ENCODE data around the gene CAMSAP2. TPM values are rescaled to one million over a fixed set of nuclear protein-coding genes. Genes with fewer than 3 reads are reported as not detected.

Gene CAMSAP2
- total RNA-seq, 2 donors from 2014 or later: 8.8 to 19.1 TPM

DNA sequence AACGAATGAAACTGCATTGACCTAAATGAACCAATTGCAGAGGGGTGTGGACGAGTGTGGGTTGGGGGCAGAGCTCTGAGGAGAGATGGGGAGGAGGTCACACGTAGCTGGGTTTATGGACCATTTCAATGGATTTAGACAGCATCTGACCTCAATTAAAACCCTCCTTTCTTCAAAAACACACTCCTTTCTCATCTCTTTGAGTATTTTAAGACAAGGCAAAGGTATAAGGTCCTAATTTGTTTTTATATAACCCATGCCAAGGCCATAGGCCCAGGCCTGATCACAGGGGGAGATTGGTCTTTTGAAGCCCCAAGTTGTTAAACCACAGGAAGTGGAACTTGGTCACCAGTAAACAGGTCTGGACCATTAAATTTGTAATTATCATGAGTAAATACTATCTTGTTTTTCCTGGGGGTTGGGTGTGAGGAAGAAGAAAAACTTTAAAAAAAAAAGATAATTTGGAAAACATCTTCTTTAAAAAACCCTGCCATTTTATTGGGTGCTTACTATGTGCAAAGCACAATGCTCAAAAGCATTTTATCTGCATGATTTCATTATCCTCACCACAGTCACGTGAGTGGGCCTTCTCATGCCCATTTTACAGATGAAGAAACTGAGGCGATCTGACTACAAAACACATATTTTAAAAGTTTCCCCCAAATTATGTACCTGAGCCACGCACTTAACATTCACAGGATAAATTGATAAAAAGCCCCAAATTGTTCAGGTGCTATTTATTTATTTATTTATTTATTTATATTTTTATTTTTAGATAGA lies 147.1 kb downstream of the CAMSAP2 start:
- 80 to 85% methylated on average over 6 of the region's 6 CpGs for WGBS, 2 donors
- TF ChIP-seq POLR2A (IDR thresholded peaks at IDR 0.05): no peak
- TF ChIP-seq, protein P1, sequence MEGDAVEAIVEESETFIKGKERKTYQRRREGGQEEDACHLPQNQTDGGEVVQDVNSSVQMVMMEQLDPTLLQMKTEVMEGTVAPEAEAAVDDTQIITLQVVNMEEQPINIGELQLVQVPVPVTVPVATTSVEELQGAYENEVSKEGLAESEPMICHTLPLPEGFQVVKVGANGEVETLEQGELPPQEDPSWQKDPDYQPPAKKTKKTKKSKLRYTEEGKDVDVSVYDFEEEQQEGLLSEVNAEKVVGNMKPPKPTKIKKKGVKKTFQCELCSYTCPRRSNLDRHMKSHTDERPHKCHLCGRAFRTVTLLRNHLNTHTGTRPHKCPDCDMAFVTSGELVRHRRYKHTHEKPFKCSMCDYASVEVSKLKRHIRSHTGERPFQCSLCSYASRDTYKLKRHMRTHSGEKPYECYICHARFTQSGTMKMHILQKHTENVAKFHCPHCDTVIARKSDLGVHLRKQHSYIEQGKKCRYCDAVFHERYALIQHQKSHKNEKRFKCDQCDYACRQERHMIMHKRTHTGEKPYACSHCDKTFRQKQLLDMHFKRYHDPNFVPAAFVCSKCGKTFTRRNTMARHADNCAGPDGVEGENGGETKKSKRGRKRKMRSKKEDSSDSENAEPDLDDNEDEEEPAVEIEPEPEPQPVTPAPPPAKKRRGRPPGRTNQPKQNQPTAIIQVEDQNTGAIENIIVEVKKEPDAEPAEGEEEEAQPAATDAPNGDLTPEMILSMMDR (IDR thresholded peaks at IDR 0.05): no peak
- intact Hi-C loops (cut with DNase I): no loop called here
- no peaks in the 10 kb centered on the region for H3K36me3 ChIP-seq (replicated peaks in 1 of 2; ENCODE audit: insufficient read depth in 1 of 2, low read depth in 2 of 2)
- H3K9me3 ChIP-seq: no peaks in the 10 kb centered on the region
- peaks cover 5% of the 10 kb centered on the region for H3K4me1 ChIP-seq
- H3K27me3 ChIP-seq: no peaks in the 10 kb centered on the region
- DNase-seq (no peak), ATAC-seq (no peak)
- no peak overlapping the region for H3K27ac ChIP-seq
- H3K4me3 ChIP-seq: no peak overlapping the region

DNA sequence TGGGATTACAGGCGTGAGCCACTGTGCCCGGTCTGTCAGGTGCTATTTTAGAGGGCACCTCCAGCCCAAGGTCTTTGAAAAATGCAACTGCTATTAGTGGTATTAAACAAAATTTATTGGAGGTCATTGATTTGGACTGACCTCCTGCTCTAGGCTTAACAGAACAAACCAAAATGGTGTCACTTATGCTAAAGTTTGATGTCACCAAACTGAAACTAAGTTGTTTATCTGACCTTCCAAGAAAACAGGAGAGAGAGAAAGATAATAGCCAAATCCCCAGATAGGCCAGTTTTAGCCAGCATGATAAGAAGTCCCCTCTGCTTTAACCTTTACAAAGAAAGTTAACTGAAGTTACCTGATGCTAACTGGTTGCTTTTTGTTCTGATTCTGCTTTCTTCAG lies 147.9 kb downstream of the CAMSAP2 start:
- no peaks in the 10 kb centered on the region for H3K9me3 ChIP-seq
- H3K4me1 ChIP-seq: peaks cover 13% of the 10 kb centered on the region
- ATAC-seq (no peak), DNase-seq (no peak)
- H3K36me3 ChIP-seq (replicated peaks in 1 of 2; ENCODE audit: insufficient read depth in 1 of 2, low read depth in 2 of 2): no peaks in the 10 kb centered on the region
- no peak overlapping the region for H3K27ac ChIP-seq
- 74 to 83% methylated on average over 1 to 2 of the region's 2 CpGs for WGBS, 2 donors
- no peaks in the 10 kb centered on the region for H3K27me3 ChIP-seq
- intact Hi-C loops (cut with DNase I): no loop called here
- H3K4me3 ChIP-seq: no peak overlapping the region
- TF ChIP-seq, protein P1 (IDR thresholded peaks at IDR 0.05): no peak

DNA sequence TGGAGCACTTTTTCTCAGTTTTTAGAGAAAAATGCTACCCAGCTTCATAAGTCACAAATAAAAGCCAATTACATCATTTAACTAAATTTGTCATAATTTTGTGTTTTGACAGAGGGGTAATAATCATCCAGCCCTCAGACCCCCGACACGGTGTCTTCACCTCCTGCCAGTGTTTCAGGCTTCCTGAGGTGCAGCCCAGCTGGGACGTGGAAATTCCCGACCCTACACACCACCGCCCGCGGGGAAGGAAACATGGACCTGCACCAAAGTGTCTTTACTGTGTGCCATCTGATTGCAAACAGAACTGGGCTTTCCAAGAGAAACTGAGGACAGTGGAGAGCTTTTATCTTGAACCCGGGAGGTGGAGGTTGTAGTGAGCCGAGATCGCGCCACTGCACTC lies 148.3 kb downstream of the CAMSAP2 start:
- peaks cover 18% of the 10 kb centered on the region for H3K4me1 ChIP-seq
- H3K4me3 ChIP-seq: no peak overlapping the region
- no peaks in the 10 kb centered on the region for H3K27me3 ChIP-seq
- H3K36me3 ChIP-seq (replicated peaks in 1 of 2; ENCODE audit: insufficient read depth in 1 of 2, low read depth in 2 of 2): no peaks in the 10 kb centered on the region
- DNase-seq: no peak
- intact Hi-C loops (cut with DNase I): no loop called here
- H3K27ac ChIP-seq: no peak overlapping the region
- no peak for TF ChIP-seq POLR2A (IDR thresholded peaks at IDR 0.05)
- TF ChIP-seq, protein P1 (IDR thresholded peaks at IDR 0.05): no peak
- H3K9me3 ChIP-seq: no peaks in the 10 kb centered on the region
- 66 to 74% methylated on average over 11 of the region's 11 CpGs for WGBS, 2 donors
- no peak for ATAC-seq

DNA sequence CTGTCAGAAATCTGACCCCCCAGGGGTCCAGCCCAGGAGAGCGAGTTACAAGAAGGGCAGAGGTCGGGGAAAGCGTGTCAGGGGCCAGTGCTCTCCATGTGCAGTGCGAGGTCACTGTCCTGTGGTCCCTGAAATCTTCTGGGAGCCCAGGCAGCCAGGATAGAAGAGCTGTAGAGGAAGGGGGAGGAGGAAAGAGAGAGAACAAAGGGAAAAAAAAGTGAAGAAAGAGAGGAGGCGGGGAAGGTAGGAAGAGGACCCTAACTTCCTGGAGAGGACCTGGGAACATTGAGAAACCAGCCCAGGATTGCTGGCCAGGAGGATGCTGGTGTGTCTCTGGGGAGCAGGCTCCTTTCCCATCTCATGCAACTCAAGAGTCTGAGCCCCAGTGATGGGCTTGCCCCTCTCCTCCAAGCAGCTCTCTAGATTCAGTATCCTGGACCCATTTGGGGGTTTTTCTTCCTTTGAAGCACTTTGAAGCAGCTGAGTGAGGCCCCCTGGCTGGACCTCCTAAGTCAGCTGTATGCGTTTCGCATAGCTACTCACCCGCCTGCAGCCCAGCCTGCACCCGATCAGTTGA lies 149.2 kb downstream of the CAMSAP2 start:
- H3K4me3 ChIP-seq: no peak overlapping the region
- H3K36me3 ChIP-seq (replicated peaks in 1 of 2; ENCODE audit: insufficient read depth in 1 of 2, low read depth in 2 of 2): no peaks in the 10 kb centered on the region
- TF ChIP-seq POLR2A (IDR thresholded peaks at IDR 0.05): no peak
- TF ChIP-seq, protein P1 (IDR thresholded peaks at IDR 0.05): no peak
- no peaks in the 10 kb centered on the region for H3K9me3 ChIP-seq
- ATAC-seq (no peak), DNase-seq (no peak)
- no peaks in the 10 kb centered on the region for H3K27me3 ChIP-seq
- peaks cover 18% of the 10 kb centered on the region for H3K4me1 ChIP-seq
- no peak overlapping the region for H3K27ac ChIP-seq
- intact Hi-C loops (cut with DNase I): no loop called here
- WGBS, 2 donors: 71 to 85% methylated on average over 9 of the region's 9 CpGs
